H9 (cell line): ENCODE results near the gene DAZAP2. TPM values are rescaled to one million over a fixed set of nuclear protein-coding genes. Genes with fewer than 3 reads are reported as not detected.
A peak's percentile ranks its signal among the peaks of the same experiment; 100 is the strongest.

ENCODE experiments used
- DNase-seq: peaks from one replicate; pipeline ENCODE4 v3.0.0-alpha.2; 2017
- H2AFZ ChIP-seq: one replicate; pipeline ENCODE4 v1.6.1; 2013; ENCODE audit warnings: mild to moderate bottlenecking, low read length, control low read depth, moderate library complexity
- H2AK5ac ChIP-seq: 2 replicates; pipeline ENCODE4 v1.6.1; 2013; ENCODE audit warnings: low read length, control low read depth, mixed read lengths; ENCODE audit not compliant: insufficient read length
- H2BK120ac ChIP-seq: one replicate; pipeline ENCODE4 v1.6.1; 2013; ENCODE audit warnings: low read depth, mild to moderate bottlenecking, low read length, control low read depth, inconsistent platforms; ENCODE audit not compliant: poor library complexity, severe bottlenecking
- H2BK12ac ChIP-seq: 2 replicates; pipeline ENCODE4 v1.6.1; 2013; ENCODE audit warnings: low read length, control low read depth, mixed read lengths, low read depth; ENCODE audit not compliant: insufficient read length
- H2BK15ac ChIP-seq: 2 replicates; pipeline ENCODE4 v1.6.1; 2013; ENCODE audit warnings: low read depth, low read length, control low read depth
- H2BK20ac ChIP-seq: one replicate; pipeline ENCODE4 v1.6.1; 2013; ENCODE audit warnings: low read depth, mild to moderate bottlenecking, low read length, control low read depth, inconsistent platforms; ENCODE audit not compliant: poor library complexity, severe bottlenecking
- H2BK5ac ChIP-seq: 2 replicates; pipeline ENCODE4 v1.6.1; 2013; ENCODE audit warnings: low read length, control low read depth, mixed read lengths; ENCODE audit not compliant: insufficient read length
- H3K14ac ChIP-seq: 2 replicates; pipeline ENCODE4 v1.6.1; 2013; ENCODE audit warnings: low read length, control low read depth; ENCODE audit not compliant: insufficient read depth
- H3K18ac ChIP-seq: 2 replicates; pipeline ENCODE4 v1.6.1; 2013; ENCODE audit warnings: low read depth, mild to moderate bottlenecking, mixed read lengths, low read length, control low read depth; ENCODE audit not compliant: insufficient read length
- H3K23ac ChIP-seq: 2 replicates; pipeline ENCODE4 v1.6.1; 2013; ENCODE audit warnings: low read length, control low read depth, mixed read lengths, low read depth; ENCODE audit not compliant: insufficient read length
- H3K23me2 ChIP-seq: 2 replicates; pipeline ENCODE4 v1.6.1; 2013; ENCODE audit warnings: low read depth, mild to moderate bottlenecking, mixed read lengths, low read length, control low read depth; ENCODE audit not compliant: insufficient read length, poor library complexity, severe bottlenecking
- H3K27ac ChIP-seq: 2 replicates; pipeline ENCODE4 v1.5.1; 2013; ENCODE audit warnings: low read length, control low read depth, mixed read lengths, low read depth; ENCODE audit not compliant: insufficient read length
- H3K27me3 ChIP-seq: 2 replicates; pipeline ENCODE4 v1.6.1; 2013; ENCODE audit warnings: low read length, control low read depth, inconsistent platforms; ENCODE audit not compliant: insufficient read depth
- H3K4ac ChIP-seq: 2 replicates; pipeline ENCODE4 v1.6.1; 2013; ENCODE audit warnings: low read depth, mild to moderate bottlenecking, control low read depth, inconsistent platforms, low read length, moderate library complexity
- H3K4me1 ChIP-seq: 2 replicates; pipeline ENCODE4 v1.6.1; 2013; ENCODE audit warnings: low read length, control low read depth, inconsistent platforms; ENCODE audit not compliant: insufficient read depth
- H3K4me2 ChIP-seq: 2 replicates; pipeline ENCODE4 v1.6.1; 2013; ENCODE audit warnings: low read length, control low read depth, mixed read lengths; ENCODE audit not compliant: insufficient read length, insufficient read depth
- H3K56ac ChIP-seq: 2 replicates; pipeline ENCODE4 v1.6.1; 2013; ENCODE audit warnings: low read depth, mild to moderate bottlenecking, mixed read lengths, low read length, control low read depth; ENCODE audit not compliant: insufficient read length
- H3K79me1 ChIP-seq: 2 replicates; pipeline ENCODE4 v1.6.1; 2013; ENCODE audit warnings: low read depth, mild to moderate bottlenecking, moderate library complexity, low read length, control low read depth, inconsistent platforms; ENCODE audit not compliant: insufficient read depth, poor library complexity, severe bottlenecking
- H3K79me2 ChIP-seq: 2 replicates; pipeline ENCODE4 v1.6.1; 2013; ENCODE audit warnings: low read length, control low read depth, inconsistent platforms; ENCODE audit not compliant: insufficient read depth
- H3K9ac ChIP-seq: 2 replicates; pipeline ENCODE4 v1.6.1; 2013; ENCODE audit warnings: low read length, control low read depth, mixed read lengths; ENCODE audit not compliant: insufficient read length; ENCODE audit errors: extremely low read depth
- H3K9me3 ChIP-seq: one replicate; pipeline ENCODE4 v1.6.1; 2013; ENCODE audit warnings: low read depth, low read length, inconsistent platforms; ENCODE audit not compliant: control insufficient read depth
- H3T11ph ChIP-seq: one replicate; pipeline ENCODE4 v1.6.1; 2013; ENCODE audit warnings: mild to moderate bottlenecking, low read length, control low read depth, inconsistent platforms
- H4K20me1 ChIP-seq: one replicate; pipeline ENCODE4 v1.6.1; 2013; ENCODE audit not compliant: control insufficient read depth, insufficient read length, insufficient read depth
- H4K5ac ChIP-seq: 2 replicates; pipeline ENCODE4 v1.6.1; 2013; ENCODE audit warnings: low read depth, mild to moderate bottlenecking, mixed read lengths, low read length, control low read depth; ENCODE audit not compliant: insufficient read length
- H4K8ac ChIP-seq: replicated peaks from 2 replicates; pipeline ENCODE4 v1.6.1; 2013; ENCODE audit warnings: low read length, control low read depth, mixed read lengths, low read depth; ENCODE audit not compliant: insufficient read length
- H4K91ac ChIP-seq: 2 replicates; pipeline ENCODE4 v1.6.1; 2013; ENCODE audit warnings: low read depth, mild to moderate bottlenecking, moderate library complexity, mixed read lengths, low read length, control low read depth; ENCODE audit not compliant: insufficient read length
- H3K27ac Mint-ChIP-seq, 3 experiments: 2 replicates in 2 of 3; 3 replicates in 1 of 3; pipeline ENCODE4 v1.8.0; 2020 to 2021; ENCODE audit warnings: mixed read lengths in 3 of 3, mild to moderate bottlenecking in 1 of 3, moderate library complexity in 1 of 3
- H3K27me3 Mint-ChIP-seq: 2 replicates; pipeline ENCODE4 v1.8.0; 2021; ENCODE audit warnings: low read depth, mild to moderate bottlenecking, moderate library complexity, mixed read lengths
- H3K36me3 Mint-ChIP-seq, 3 experiments: 2 replicates in 2 of 3; 3 replicates in 1 of 3; pipeline ENCODE4 v1.8.0; 2020 to 2021; ENCODE audit warnings: low read depth in 3 of 3, mixed read lengths in 3 of 3; ENCODE audit not compliant: insufficient read depth in 1 of 3
- H3K4me1 Mint-ChIP-seq, 2 experiments: 2 replicates each; pipeline ENCODE4 v1.8.0; 2020; ENCODE audit warnings: mixed read lengths in 2 of 2
- H3K4me3 Mint-ChIP-seq, 2 experiments: 2 replicates in 1 of 2; 3 replicates in 1 of 2; pipeline ENCODE4 v1.8.0; 2020 to 2021; ENCODE audit warnings: mild to moderate bottlenecking in 2 of 2, mixed read lengths in 2 of 2, moderate library complexity in 1 of 2
- H3K9me3 Mint-ChIP-seq, 2 experiments: 2 replicates in 1 of 2; 3 replicates in 1 of 2; pipeline ENCODE4 v1.8.0; 2020; ENCODE audit warnings: mild to moderate bottlenecking in 2 of 2, mixed read lengths in 2 of 2, moderate library complexity in 1 of 2
- WGBS: extraction: QIAGEN DNeasy Blood & Tissue Kit; methylation state at CpG from one replicate; pipeline ENCODE4 v1.1.7; 2013; ENCODE audit warnings: missing lambda C conversion rate, low lambda C conversion rate, mixed read lengths; ENCODE audit not compliant: insufficient read length; ENCODE audit errors: extremely low coverage; 5-methylcytosine and 5-hydroxymethylcytosine counted together
- total RNA-seq: library from RNA; stranded (reverse); gene quantifications from 2 replicates; pipeline ENCODE4 v1.2.1, GENCODE V29; 2021
- TF ChIP-seq, protein P1 (sequence below): fragments of 200-600 bp; sonication (generic); conservative IDR thresholded peaks from 3 replicates; pipeline ENCODE4 v1.8.0; 2021; ENCODE audit warnings: antibody characterized with exemption, mild to moderate bottlenecking

DAZAP2 gene
- total RNA-seq, 1 experiment from 2014 or later, result 23.6 TPM

DNA sequence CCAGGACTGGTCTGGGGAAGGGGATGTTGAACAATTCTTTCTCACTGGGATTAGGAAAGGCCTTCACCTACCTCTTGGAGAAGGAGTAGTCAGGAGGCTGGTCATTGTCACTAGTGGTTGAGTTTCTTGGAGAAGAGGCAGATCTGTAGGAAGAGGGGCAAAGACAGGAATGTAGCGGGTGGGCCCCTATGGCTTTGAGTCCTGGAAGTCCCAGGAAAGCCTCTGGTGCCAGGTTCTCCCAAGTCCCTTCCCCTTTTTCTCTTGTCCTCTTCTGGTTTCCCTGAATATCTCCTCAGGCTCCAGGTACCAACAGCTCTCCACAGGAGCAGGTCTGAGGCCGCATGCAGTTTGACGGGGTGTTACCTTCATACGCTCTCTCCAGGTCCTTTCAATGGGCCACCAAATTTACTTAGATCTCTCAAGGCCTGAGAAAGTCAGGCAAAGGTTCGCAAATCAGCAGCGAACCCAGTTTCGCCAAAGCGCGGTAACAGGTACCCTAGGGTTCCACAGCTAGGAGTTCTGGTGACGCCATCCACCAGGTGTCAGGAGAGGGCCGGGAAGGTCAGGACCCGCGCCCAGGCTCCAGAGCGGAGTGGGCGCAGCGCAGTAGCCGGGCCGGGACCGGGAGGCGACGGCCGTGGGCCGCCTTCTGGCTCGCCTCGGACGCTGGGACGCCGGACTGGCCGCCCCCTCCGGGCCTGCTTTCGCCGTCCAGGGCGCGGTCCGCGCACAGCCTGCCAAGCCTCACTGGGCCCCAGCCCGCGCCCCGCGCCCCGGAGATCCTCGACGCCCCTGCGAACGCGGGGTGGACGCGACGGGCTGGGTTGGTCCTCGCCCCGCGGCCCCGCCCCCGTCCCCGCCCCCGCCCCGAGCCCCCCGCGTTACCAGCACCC is 30.8 kb downstream of the DAZAP2 start:
- Histone ChIP-seq H2BK120ac (no peak overlapping the region), H3K18ac (no peak overlapping the region), H3K79me2 (no peaks in the 10 kb centered on the region), H3K4me2 (peak overlapping the region; percentile 89), H3K14ac (peak overlapping the region; percentile 84; the same call in 1 of the 2 replicates), H3T11ph (no peak overlapping the region), H4K8ac (no peak overlapping the region), H3K9me3 (no peaks in the 10 kb centered on the region), H3K23me2 (peaks cover 6% of the 10 kb centered on the region), H2AFZ (no peak overlapping the region), H2BK12ac (no peak overlapping the region), H4K5ac (no peak overlapping the region), H3K79me1 (no peaks in the 10 kb centered on the region), H3K4me1 (peaks cover 2% of the 10 kb centered on the region; the same call in 1 of the 2 replicates), H3K27ac (no peak overlapping the region), H2BK5ac (no peak overlapping the region), H2BK20ac (no peak overlapping the region), H2AK5ac (no peak overlapping the region), H3K9ac (no peak overlapping the region), H3K23ac (no peak overlapping the region), H4K91ac (no peak overlapping the region), H3K27me3 (peaks cover 2% of the 10 kb centered on the region; the same call in 1 of the 2 replicates), H2BK15ac (no peak overlapping the region), H4K20me1 (no peaks in the 10 kb centered on the region), H3K56ac (no peak overlapping the region), H3K4ac (no peak overlapping the region)
- peaks cover 23 to 33% of the 10 kb centered on the region in 2 experiments for H3K4me1 Mint-ChIP-seq
- peak overlapping the region; percentile 54 to 79 for H3K4me3 Mint-ChIP-seq
- no peaks in the 10 kb centered on the region; a peak in 3 of 7 replicates for H3K36me3 Mint-ChIP-seq
- peaks cover 27% of the 10 kb centered on the region for H3K27me3 Mint-ChIP-seq
- H3K27ac Mint-ChIP-seq, result 0 out of 7 replicates have a peak overlapping the region, but pooled peaks of 1 of the 3 experiments have one; percentile 38
- WGBS, result no CpG with 5 or more reads among the region's 59 CpGs
- TF ChIP-seq, protein P1, sequence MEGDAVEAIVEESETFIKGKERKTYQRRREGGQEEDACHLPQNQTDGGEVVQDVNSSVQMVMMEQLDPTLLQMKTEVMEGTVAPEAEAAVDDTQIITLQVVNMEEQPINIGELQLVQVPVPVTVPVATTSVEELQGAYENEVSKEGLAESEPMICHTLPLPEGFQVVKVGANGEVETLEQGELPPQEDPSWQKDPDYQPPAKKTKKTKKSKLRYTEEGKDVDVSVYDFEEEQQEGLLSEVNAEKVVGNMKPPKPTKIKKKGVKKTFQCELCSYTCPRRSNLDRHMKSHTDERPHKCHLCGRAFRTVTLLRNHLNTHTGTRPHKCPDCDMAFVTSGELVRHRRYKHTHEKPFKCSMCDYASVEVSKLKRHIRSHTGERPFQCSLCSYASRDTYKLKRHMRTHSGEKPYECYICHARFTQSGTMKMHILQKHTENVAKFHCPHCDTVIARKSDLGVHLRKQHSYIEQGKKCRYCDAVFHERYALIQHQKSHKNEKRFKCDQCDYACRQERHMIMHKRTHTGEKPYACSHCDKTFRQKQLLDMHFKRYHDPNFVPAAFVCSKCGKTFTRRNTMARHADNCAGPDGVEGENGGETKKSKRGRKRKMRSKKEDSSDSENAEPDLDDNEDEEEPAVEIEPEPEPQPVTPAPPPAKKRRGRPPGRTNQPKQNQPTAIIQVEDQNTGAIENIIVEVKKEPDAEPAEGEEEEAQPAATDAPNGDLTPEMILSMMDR, result peak; percentile 77
- peak; percentile 90 for DNase-seq
- no peaks in the 10 kb centered on the region for H3K9me3 Mint-ChIP-seq
